Left lung (tissue), 10 donors: Measurements from ENCODE around the gene MOGAT1. TPM values are rescaled to one million over a fixed set of nuclear protein-coding genes. Genes with fewer than 3 reads are reported as not detected.

ENCODE experiments used
- ATAC-seq: fragments of 200-7000 bp; cut with Tn5 transposase; one replicate; pipeline ENCODE4 v1.9.1; 2020; ENCODE audit warnings: moderate library complexity
- DNase-seq, 4 donors: peaks; one replicate each; pipeline ENCODE4 v3.0.0-alpha.2; 2013 to 2020
- H3K27ac ChIP-seq, 2 donors: fragments of 200-600 bp; sonication (generic) in 1 of 2; one replicate each; pipeline versions ENCODE4 v1.5.0 to v1.8.0; 2020 to 2021
- H3K27me3 ChIP-seq, 2 donors: fragments of 200-600 bp; sonication (generic) in 1 of 2; one replicate each; pipeline versions ENCODE4 v1.5.0 to v1.8.0; 2020 to 2021
- H3K36me3 ChIP-seq, 2 donors: fragments of 200-600 bp; sonication (generic) in 1 of 2; one replicate each; pipeline versions ENCODE4 v1.5.0 to v1.8.0; 2020 to 2021
- H3K4me1 ChIP-seq, 2 donors: fragments of 200-600 bp; one replicate each; pipeline ENCODE4 v1.8.0; 2021
- H3K4me3 ChIP-seq, 2 donors: fragments of 200-600 bp; sonication (generic) in 1 of 2; one replicate each; pipeline versions ENCODE4 v1.5.0 to v1.8.0; 2020 to 2021; ENCODE audit warnings: mild to moderate bottlenecking in 1 of 2
- H3K9me3 ChIP-seq, 2 donors: fragments of 200-600 bp; sonication (generic) in 1 of 2; one replicate each; pipeline versions ENCODE4 v1.5.0 to v1.8.0; 2020 to 2021
- intact Hi-C, 2 donors: fragments of 100-400 bp; cut with DNase I; formaldehyde crosslinking; loops; one replicate each; pipeline versions ENCODE4 v1.11.2 to v1.14.2; 2022
- polyA plus RNA-seq, 6 donors: library from polyadenylated mRNA; unstranded; fragments of 120-200 nt; gene quantifications; one replicate each; pipeline ENCODE4 v1.2.1, GENCODE V29; 2013; ENCODE audit not compliant: insufficient read length in 6 of 6
- total RNA-seq, 2 donors: library from RNA; stranded (reverse); fragmentation: NEBNext Ultra II Directional; extraction: Animal tissue kit (Norgen Biotek cat#: 25700); gene quantifications; one replicate each; pipeline ENCODE4 v1.2.1, GENCODE V29; 2021
- TF ChIP-seq, protein P1 (sequence below), 2 donors: fragments of 200-600 bp; sonication (generic) in 1 of 2; IDR thresholded peaks; one replicate each; pipeline versions ENCODE4 v1.5.0 to v1.8.0; 2021; ENCODE audit warnings: antibody characterized with exemption in 2 of 2
- donor health status: DM: no; HTN: yes; CAD: no.
- donor health status: DM: no; HTN: no; CAD: no.

MOGAT1 gene
- total and polyA plus RNA-seq, 8 donors: 0.26 TPM; not detected in 7

- Histone ChIP-seq H3K4me1 (peaks cover 7 to 28% of the 10 kb centered on the region in 2 donors), H3K27me3 (peaks cover 8 to 33% of the 10 kb centered on the region in 2 donors), H3K9me3 (no peaks in the 10 kb centered on the region), H3K36me3 (no peaks in the 10 kb centered on the region), H3K27ac (peak overlapping the region in 1 of 2 donors; percentile 74), H3K4me3 (no peak overlapping the region)
- intact Hi-C loops: no loop called here
- no peak for ATAC-seq
- TF ChIP-seq, protein P1, sequence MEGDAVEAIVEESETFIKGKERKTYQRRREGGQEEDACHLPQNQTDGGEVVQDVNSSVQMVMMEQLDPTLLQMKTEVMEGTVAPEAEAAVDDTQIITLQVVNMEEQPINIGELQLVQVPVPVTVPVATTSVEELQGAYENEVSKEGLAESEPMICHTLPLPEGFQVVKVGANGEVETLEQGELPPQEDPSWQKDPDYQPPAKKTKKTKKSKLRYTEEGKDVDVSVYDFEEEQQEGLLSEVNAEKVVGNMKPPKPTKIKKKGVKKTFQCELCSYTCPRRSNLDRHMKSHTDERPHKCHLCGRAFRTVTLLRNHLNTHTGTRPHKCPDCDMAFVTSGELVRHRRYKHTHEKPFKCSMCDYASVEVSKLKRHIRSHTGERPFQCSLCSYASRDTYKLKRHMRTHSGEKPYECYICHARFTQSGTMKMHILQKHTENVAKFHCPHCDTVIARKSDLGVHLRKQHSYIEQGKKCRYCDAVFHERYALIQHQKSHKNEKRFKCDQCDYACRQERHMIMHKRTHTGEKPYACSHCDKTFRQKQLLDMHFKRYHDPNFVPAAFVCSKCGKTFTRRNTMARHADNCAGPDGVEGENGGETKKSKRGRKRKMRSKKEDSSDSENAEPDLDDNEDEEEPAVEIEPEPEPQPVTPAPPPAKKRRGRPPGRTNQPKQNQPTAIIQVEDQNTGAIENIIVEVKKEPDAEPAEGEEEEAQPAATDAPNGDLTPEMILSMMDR (IDR thresholded peaks at IDR 0.05): no peak
- no peak for DNase-seq
Observed at GRCh38 chr2:222669353-222669752, 2.1 kb upstream of the MOGAT1 start.

DNA sequence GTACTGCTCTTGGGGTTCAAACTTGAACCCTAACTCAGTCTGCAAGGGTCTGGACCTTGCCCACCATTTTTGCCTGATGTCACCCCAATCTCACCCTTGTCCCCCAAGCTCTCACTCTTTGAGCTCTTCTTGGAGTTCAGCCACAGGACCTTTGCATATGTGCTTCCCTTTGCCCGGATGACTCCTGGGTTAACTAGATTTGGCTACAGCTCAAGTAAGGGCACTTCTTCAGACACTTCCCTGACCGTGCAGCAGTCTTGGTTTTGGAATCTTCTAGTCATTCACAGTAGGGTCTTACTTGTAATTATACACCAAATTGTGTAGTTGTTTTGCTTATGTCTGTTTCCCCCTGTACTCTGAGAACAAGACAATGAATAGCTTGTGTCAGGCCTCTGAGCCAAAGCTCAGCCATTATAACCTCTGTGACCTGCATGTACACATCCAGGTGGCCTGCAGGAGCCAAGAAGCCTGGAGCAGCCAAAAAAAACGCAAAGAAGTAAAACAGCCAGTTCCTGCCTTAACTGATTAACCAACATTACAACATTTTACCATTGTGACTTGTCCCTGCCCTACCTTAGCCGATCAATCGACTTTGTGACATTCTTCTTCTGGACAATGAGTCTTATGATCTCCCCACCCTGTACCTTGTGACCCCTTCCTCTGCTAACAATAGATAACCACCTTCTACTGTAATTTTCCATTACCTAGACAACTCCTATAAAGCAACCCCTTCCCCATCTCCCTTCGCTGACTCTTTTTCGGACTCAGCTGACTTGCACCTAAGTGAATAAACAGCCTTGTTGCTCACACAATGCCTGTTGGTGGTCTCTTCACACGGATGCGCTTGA, 1.0 kb upstream of the MOGAT1 start:
- intact Hi-C loops: no loop called here
- ATAC-seq (no peak), DNase-seq (no peak)
- Histone ChIP-seq H3K9me3 (no peaks in the 10 kb centered on the region), H3K36me3 (no peaks in the 10 kb centered on the region), H3K4me1 (peaks cover 7 to 28% of the 10 kb centered on the region in 2 donors), H3K27ac (no peak overlapping the region), H3K4me3 (no peak overlapping the region), H3K27me3 (peaks cover 8 to 43% of the 10 kb centered on the region in 2 donors)
- TF ChIP-seq, protein P1 (IDR thresholded peaks at IDR 0.05): no peak

DNA sequence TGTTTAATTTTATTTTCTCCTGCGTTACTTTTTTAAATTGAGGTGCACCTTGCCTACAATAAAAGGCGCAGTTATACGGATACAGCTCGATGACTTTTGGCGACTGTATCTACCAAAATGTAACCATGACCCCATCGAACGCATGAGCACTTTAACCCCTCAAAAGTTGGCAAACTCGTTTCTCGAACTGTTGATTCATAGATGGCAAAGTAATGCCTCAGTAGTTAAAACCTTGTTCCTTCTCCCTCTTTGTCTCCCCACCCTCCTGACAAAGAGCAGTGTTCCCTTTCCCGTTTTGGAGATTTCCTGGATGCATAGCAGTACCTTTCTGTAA, 577 bp downstream of the MOGAT1 start:
- TF ChIP-seq, protein P1 (IDR thresholded peaks at IDR 0.05): no peak
- no peaks in the 10 kb centered on the region for H3K36me3 ChIP-seq
- H3K27ac ChIP-seq: no peak overlapping the region
- no peak for ATAC-seq
- peak overlapping the region in 1 of 2 donors; percentile 40 for H3K4me3 ChIP-seq
- no peaks in the 10 kb centered on the region for H3K9me3 ChIP-seq
- intact Hi-C loops: no loop called here
- H3K4me1 ChIP-seq: peaks cover 7 to 28% of the 10 kb centered on the region in 2 donors
- DNase-seq: no peak
- peaks cover 8 to 52% of the 10 kb centered on the region in 2 donors for H3K27me3 ChIP-seq

DNA sequence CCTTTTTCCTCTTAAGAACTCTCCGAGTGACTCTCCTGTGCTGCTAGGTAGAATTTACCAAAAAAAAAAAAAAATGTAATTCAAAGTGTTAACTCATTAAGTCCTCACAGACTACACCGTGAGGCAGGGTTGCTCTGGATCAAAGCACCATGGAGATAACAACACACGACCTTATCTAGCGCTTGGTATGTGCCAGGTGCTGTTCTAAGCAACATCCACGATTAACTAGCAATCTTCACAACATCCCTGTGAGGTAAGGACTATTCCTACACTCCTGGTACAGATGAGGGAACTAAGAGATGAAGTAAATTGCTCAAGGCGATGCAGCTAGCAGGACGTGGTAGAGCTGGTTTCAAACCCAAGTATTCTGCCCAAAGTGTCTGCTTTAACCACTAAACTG, 1.8 kb downstream of the MOGAT1 start:
- TF ChIP-seq, protein P1 (IDR thresholded peaks at IDR 0.05): no peak
- ATAC-seq (no peak), DNase-seq (no peak)
- H3K27ac ChIP-seq: no peak overlapping the region
- peaks cover 8 to 64% of the 10 kb centered on the region in 2 donors for H3K27me3 ChIP-seq
- intact Hi-C loops: no loop called here
- H3K4me1 ChIP-seq: peaks cover 7 to 24% of the 10 kb centered on the region in 2 donors
- no peak overlapping the region for H3K4me3 ChIP-seq
- no peaks in the 10 kb centered on the region for H3K9me3 ChIP-seq
- H3K36me3 ChIP-seq: no peaks in the 10 kb centered on the region

DNA sequence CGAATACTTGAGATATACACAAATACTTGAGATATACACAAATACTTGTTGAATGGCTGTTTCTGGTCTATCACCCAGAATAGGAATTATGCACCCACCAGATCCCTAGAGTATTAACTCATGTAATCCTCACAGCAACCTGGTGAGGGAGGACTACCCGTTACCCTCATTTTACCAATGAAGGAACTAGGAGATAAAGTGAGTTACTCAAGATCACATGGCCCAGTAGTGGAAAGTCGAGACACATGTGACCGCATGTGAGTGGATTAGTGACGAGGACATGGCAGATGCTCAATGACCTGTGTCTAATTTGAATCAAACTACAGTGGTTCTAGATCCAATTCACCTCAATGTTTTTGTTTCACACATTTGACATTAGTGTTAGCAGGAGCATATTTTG, 2.4 kb downstream of the MOGAT1 start:
- no peak for DNase-seq
- no peak for ATAC-seq

More for the DNA sequence above, 2.4 kb downstream of the MOGAT1 start:
- Histone ChIP-seq H3K36me3 (no peaks in the 10 kb centered on the region), H3K27me3 (peaks cover 8 to 70% of the 10 kb centered on the region in 2 donors), H3K27ac (no peak overlapping the region), H3K9me3 (no peaks in the 10 kb centered on the region), H3K4me3 (no peak overlapping the region), H3K4me1 (peaks cover 7 to 24% of the 10 kb centered on the region in 2 donors)
- intact Hi-C loops: no loop called here
- TF ChIP-seq, protein P1 (IDR thresholded peaks at IDR 0.05): no peak
